Hematopoietic multipotent progenitor cell treated with erythropoietin and hydrocortisone succinate and interleukin-3 and kit ligand, for 6 days (in vitro differentiated cells): ENCODE data around the gene SYNE2.
"Not testable (repeated sequence)": the region's sequence is repeated elsewhere in the genome, so short reads cannot be mapped to it uniquely, and the experiment has no call there.

Experiments used
- DNase-seq: peaks from one replicate; pipeline ENCODE4 v3.0.0-alpha.2; 2015

Gene SYNE2

DNA sequence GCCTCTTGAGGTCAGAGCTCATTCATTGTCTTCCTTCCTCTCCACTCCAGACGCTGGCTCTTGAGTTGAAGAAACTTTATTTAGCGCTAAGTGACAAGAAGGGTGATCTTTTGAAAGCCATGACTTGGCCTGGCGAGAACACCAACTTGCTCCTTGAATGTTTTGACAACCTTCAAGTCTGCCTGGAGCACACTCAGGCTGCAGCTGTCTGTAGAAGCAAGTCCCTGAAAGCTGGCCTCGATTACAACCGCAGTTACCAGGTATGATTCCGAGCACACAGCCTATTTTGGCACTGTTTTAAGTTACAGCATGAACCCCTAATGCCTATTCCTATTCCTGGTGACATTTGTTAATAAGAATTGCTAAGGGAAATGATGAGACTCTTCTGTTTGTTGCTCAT is 273.7 kb downstream of the SYNE2 start:
- no peak for DNase-seq

DNA sequence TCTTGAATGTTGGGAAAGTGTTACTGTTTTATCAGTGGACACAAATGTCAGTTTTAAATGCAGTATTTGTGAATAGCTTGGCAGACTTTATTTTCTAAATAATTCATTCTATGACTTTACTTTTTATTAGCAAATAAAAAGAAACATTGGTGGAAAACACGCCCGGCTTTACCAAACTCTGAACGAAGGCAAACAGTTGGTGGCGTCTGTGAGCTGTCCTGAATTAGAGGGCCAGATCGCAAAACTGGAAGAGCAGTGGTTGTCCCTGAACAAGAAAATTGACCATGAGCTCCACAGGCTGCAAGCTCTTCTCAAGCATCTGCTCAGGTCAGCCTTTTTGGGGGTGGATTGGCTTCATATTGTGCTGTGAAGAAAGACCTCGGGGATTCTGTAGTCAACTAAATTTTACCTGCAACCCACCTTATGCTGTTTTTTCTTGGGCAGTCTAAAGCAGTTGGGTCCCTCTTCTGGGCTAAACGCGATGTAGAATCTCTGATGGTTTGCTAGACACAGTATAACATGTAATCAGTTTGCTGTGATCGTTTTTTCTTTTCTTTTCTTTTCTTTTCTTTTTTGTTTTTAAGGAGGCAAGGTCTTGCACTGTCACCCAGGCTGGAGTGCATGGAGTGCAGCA is 285.0 kb downstream of the SYNE2 start:
- DNase-seq = peak; percentile 40

DNA sequence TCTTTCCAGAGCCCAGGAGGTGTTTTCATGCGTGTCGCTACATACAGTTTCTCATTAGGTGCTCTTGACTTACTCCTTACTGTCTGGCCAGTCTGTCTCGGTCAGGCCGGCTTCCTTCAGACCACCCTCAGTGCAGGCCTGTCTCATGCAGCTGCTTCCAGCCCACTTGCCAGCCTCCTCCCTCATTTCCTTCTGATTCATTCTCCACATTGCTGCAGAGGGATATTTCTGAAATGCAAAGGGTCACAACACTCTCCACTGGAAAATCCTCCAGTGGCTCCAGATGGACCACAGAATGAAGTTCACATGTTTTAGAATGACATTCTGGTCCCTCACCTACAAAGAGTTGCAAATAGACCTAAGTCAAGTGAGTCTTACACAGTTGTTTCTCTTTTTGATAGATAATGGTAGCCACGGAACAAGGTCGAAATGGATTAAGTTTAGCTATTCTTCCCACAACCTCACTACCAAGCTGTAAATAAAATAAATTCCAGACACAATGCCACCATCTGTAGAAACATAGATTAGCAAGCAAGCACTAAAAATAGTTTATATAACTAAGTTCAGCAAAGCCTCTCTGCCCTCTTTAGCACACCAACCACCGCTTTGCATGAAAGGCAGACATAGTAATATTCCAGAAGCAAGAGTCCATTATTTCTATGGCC is 294.5 kb downstream of the SYNE2 start:
- no peak for DNase-seq

DNA sequence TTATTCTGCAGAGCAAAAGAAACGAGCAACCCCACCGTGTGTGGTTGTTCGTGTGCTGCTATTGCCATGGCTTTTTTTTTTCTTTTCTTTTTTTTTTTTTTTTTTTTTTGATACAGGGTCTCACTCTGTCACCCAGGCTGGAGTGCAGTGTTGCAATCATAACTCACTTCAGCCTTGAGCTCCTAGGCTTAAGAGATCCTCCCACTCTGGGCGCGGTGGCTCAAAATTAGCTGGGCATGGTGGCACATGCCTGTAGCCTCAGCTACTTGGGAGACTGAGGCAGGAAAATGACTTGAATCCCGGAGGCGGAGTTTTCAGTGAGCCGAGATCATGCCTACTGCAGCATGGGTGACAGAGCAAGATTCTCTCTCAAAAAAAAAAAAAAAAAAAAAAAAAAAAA is 297.1 kb downstream of the SYNE2 start:
- DNase-seq = no peak

DNA sequence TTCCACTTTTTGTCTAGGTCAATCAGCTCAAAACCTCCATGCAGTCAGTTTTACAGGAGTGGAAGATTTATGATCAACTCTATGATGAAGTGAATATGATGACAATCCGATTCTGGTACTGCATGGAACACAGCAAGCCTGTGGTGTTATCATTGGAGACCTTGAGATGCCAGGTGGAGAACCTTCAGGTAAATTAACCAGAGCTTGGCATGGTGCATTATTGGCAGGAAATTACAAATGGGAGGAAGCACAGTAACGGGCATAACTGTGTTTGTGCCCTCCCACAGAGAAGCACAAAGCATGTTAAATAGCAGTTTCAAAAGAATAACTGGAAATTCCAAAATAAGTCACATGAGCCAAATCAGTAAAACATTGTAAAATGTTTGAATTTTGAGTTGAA is 305.8 kb downstream of the SYNE2 start:
- DNase-seq = no peak

DNA sequence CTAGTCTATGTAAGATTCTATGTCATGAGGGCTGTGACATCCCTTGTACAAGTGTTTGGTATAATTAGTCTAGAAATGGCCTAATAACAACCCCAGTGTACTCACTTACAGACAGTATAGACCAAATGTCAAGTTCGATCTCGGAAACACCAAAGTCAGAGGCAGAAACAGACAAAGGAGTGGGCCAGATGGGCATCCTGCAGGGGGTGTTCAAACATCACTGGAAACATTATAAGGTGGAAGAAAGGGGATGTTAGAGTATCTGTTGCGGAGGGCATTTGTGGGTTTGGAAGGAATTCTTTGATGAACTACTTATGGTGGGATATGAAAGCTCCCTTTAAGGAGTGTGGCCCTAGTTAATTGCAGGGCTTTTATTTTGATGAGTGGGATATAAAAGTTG is 306.8 kb downstream of the SYNE2 start:
- no peak for DNase-seq

DNA sequence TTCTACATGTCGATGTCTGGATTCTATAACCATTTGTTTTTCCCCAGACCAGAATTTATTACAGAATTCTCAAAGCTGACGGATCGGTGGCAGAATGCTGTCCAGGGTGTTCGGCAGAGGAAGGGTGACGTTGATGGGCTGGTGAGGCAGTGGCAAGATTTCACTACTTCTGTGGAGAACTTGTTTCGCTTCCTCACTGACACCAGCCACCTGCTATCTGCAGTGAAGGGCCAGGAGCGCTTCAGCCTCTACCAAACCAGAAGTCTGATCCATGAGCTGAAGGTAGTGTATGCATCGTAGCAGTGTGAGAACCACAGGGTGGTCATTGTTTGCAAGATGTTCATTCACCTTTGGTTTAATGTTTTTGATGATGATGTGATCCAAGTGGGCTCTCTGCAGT is 317.4 kb downstream of the SYNE2 start:
- no peak for DNase-seq

DNA sequence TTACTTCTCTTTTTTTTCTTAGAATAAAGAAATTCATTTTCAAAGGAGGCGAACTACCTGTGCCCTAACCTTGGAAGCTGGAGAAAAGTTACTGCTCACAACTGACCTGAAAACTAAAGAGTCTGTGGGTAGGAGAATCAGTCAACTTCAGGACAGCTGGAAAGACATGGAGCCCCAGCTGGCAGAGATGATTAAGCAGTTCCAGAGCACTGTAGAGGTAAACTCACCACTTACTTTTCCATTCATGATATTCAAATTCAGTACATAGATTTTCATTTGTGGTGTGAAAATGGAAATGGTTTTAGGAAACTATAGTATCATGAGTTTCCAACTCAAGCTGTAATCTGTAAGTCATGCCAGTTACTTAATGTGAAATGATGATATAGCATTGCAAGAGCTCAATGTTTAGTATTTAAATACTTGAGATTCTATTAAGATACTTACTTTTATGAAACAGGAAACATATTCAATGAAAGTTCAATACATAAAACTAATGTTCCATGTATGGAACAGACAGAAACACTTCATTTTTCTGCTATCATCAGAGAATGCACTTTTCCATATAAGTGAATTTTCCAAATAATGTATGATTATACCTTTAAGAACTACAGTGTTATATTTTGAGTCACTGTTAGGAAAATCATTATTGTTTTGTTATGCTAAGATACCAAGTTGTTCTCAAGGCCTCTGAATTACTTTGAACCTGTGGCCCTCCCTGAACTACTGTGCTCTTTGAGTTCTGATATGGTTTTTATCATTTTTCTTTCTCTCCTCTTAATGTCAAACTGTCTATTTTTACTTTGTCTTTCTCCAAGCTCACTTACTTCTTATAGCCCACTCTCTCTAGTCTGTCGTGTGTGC is 322.3 kb downstream of the SYNE2 start:
- no peak for DNase-seq

DNA sequence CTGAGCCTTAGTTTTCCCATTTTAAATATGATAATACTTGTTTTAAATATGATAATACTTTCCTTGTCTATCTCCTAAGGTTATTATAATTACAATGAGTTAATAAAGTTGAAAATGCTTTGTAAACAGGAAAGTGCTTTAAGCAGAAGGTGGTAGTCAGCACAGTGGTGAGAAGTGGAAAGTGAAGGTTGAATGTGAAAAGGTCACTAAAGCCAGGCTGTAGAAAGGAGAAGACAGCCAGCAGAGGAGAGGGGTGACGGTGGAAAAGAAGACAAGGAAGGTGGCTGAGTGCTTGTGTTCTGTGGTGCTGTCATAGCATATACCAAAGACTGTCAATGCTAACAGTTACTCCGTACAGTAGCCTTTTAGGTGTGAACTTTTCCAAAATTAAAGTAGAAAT is 323.5 kb downstream of the SYNE2 start:
- DNase-seq = no peak

DNA sequence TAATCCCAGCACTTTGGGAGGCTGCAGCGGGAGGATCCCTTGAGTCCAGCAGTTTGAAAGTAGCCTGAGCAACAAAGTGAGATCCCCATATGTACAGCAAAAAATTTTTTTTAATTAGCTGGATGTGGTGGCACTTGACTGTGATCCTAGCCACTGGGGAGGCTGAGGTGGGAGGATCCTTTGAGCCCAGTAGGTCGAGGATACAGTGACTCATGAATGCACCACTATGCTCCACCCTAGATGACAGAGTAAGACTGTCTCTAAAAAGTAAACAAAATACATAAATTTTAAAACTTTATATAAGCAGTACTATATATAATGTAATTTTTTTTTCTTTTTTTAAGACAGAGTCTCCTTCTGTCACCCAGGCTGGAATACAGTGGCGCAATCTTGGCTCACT is 326.0 kb downstream of the SYNE2 start:
- no peak for DNase-seq

DNA sequence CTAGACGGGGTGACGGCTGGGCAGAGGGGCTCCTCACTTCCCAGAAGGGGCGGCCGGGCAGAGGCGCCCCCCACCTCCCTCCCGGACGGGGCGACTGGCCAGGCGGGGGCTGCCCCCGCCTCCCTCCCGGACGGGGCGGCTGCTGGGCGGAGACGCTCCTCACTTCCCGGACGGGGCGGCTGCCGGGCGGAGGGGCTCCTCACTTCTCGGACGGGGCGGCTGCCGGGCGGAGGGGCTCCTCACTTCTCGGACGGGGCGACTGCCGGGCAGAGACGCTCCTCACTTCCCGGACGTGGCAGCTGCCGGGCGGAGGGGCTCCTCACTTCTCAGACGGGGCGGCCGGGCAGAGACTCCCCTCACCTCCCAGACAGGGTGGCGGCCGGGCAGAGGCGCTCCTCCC is 330.1 kb downstream of the SYNE2 start:
- not testable (repeated sequence) for DNase-seq

DNA sequence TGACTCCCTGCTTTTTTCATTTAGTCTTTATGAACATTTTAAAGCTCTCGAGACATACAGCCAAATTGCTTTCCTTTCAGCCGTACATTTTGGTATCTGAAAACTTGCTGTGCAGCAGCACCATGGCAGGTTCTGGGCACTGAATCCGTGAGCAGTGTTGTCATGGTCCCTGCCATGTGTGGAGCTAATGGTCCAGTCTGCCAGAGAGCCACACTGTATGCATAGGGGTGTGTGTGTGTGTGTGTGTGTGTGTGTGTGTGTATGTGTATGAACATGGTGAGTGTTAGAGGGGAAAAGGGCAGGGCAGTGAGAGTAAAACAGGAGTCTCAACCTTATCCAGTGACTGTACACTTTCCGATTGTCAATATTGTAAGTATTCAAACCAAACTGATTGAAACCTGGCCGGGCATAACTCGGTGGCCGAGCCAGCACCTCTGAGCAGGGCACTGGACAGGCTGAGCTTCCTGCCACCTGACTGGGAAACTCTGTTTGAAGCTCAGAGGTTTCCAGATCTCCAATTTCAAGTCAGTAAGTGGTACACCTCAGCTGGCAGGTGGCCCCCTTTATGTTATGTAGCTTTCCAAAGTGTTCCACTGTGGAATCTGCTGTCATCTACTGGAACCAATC is 331.4 kb downstream of the SYNE2 start:
- DNase-seq = no peak

DNA sequence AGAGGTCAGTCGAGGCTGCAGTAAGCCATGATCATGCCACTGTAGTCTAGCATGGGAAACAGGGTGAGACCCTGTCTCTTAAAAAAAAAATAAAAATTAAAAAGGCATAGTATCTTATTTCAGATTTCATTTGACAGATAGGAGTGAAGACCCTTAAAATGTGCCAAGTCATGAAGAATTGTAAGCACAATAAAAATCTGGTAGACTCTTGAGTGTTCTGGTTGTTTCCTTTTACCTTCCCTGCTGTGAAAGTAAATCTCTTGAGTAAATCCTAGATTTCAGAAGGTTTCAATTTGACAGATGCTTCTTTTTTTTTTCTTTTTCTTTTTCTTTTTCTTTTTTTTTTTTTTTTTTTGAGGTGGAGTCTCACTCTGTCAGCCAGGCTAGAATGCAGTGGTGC is 332.4 kb downstream of the SYNE2 start:
- DNase-seq = no peak

DNA sequence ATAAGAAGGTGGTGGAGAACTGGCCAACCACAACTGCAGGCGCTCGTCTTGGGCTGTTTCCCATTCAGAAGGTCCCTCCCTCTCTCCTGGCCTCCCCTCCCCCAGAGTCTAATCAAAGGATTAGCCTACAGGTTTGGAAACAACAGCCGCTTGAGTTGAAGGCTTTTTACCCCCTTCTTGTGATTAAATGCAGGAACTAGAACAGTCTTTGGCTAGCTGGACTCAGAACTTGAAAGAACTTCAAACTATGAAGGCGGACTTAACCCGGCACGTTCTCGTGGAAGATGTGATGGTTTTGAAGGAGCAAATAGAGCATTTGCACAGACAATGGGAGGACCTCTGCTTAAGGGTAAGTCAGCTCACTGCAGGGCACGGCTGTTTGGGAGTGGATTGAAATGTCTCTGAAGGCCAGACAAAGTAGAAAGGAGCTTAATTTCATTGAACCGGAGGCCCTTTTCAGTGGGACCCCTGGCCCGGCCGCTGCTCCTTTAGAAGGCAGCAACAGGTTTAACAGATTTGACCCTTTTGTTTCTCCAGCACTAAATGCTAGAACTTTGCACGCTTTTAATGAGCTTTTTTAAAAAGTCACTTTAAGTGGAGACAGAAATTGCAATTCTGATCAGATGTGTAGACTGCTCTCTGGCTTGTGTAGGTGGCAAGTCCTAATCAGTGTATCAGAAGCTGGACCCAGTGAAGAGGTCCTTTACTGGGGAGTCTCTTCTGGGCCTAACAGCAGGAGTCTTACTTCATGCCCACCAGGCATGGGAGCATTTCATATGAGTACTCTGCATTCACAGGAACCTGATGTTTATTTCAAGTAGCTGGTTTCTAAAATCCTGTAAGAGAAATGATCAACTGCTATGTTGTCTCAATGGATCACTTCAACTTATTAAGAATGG is 333.7 kb downstream of the SYNE2 start:
- no peak for DNase-seq

DNA sequence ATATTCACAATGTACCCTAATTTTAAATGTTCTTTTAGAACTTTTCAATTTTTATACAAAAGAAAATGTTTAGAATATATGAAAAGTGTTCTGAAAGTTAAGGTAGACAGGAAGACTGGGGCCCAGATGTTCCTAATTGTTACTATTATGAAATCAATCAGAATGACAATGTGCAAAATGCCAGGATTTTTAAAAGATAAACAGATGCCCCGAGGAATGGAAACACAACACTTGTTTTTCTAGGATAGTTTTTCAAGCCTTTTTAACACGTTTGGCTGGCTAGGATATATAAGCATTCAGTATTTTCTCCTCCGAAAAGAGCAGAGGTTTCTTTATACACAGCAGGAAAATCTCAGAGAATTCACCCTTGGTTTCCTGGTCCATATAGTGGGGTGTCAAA is 334.5 kb downstream of the SYNE2 start:
- no peak for DNase-seq

DNA sequence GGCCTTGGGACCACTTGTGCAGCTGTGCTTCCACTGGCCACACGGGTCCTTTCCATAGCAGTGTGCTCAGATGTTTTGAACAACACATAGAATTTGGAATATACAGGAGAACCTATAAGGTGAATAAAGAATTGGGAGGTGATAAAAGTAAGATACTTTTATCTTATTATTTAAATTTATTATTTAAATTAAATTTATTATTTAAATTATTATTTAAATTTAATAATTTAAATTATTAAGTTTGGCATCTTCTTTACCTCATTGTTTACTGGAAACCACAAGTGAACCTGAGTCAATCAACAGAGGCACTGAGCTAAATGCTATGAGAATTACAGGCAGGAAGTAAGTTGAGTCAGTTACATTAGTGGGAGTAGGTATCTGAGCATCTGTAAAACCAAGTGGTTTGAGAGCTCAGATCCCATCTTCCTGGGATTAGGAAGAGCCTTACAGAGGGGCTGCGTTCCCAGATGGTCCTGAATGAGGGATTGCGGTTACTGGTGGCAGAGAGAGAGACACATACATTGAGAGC is 338.2 kb downstream of the SYNE2 start:
- no peak for DNase-seq

DNA sequence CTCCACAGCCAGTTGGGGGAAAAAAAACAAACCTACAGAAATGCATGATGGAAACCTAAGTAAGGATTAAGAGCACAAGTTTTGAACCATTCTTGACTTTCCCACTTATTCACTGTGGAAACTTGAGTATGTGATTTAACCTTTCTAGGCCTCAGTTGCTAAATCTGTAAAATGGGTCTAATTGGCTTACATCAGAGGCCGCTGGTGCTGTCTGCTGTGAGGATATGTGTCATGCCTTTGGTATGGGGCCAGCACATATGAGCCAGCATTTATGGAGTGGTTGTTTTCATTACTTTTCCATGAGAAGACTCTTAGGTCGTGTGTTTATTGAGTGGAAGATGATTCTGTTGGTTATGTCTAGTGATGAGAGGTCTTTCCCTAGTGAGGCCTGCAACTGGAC is 339.0 kb downstream of the SYNE2 start:
- no peak for DNase-seq

DNA sequence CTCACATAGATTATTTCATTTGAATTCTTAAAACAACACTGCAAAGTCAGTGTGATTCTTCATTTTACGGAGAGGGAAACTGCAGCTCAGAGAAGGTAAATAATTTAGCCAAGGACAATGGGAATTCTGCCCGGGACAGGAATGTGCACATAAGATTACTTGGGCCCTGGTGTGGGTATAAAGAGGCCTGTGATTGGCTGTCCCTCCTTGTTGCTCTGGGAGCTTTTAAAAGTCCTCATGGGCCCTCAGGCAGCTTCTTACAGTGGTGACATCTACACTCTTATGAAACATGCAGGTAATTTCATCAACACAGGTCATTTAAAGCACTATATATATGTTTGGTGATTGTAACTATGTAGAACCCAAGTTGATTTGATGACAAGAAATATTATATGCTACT is 341.0 kb downstream of the SYNE2 start:
- no peak for DNase-seq

DNA sequence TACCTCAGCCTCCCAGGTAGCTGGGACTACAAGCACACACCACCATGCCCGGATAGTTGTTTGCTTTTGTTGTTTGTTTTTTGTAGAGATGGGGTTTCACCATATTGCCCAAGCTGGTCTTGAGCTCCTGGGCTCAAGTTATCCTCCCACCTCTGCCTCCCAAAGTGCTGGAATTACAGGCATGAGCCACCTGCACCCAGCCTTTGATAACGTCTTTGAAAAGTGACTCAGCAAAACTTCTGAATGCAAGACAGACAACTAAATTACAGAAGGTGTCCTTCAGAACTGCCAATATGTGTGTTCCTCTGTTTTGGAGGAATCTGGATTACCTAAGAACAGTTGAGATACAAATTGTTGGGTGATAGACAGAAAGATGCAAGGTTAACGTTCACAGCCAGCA is 341.6 kb downstream of the SYNE2 start:
- DNase-seq = no peak

DNA sequence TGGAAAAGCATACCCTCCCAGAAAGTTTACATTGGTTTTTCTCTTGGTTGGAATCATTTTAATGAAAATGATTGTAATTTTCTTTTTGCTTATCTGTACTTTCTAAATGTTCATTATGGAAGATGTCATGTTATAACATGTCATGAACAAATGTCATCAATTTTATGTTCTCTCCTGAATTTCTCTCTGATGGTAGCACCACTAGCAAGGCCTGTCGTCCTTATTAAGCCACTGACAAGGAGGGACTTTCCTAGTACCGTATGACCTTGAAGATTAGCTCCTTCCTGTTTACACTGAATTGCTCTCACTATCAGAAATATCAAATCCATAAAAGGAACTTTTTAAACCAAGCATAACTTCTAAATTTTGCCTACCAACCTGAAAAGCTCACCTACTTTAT is 342.4 kb downstream of the SYNE2 start:
- no peak for DNase-seq

DNA sequence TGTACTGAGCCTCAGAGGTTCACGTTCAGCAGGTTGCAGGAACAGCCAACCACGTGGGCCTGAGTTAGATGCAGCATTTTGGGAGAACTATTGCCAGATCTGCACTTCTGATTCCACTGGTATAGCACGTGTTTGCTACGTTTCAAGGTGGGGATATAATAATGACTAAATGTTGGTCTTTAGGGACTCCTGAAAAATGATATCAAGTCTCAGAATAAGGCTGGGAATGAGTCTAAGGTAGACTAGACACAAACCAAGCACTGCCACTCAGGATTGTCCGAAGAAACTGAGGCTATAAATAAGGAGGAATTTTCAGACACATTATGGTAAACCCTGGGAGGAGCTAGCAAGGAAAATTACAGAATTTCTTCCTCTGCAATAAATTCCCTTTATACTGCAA is 343.3 kb downstream of the SYNE2 start:
- DNase-seq = no peak

DNA sequence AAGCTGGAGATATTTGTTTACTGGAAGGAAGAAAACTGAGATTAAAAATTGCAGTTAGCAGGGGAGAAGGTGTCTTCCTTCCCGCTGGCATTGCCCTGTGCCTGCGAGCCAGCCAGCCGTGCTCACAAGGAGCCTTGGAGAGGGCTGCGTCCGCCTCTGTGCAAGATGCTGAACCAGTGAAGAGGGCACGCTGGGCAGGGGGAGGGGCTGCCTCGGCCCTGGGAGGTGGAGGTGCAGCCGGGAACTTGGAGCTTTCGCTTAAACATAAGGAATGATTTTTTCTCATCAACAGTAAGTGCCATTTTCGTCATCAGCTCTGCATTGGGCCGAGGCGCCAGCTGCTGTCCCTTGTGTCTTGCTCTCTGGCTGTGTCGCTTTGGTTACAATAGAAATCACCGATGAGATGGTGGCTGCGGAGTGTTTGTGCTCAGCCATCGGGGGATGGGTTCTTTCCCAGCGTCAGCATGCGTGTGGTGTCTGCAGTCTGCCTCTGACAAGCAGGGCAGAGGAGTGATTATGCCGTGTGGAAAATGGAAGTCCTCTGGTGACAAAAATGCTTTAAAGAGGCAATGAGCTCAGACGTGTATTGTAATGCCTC is 344.1 kb downstream of the SYNE2 start:
- DNase-seq = no peak
